NCI-H226 (cell line): Measurements from ENCODE around the gene C14orf180.

Experiments
- DNase-seq: peaks from one replicate; pipeline ENCODE4 v3.0.0-alpha.2; 2015

C14orf180 gene

DNA sequence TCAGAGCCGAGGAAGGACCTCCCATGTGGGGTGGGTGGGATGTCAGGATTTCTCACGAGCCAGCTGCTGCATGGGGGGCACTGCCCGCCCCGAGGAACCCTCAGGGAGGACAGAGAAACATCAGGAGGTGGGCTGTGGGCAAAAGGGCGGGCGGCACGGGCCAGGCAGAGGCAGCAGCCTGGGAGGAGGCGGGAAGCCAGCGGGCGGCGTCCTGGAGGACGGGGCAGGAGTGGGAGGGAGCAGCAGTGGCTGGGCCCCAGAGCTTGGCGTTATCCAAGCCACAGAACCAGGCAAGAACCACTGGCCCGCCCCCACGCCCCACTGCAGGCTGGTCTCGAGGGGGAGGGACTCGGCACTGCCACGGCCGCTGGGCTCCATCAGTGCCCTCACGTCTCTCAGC, 2.4 kb downstream of the C14orf180 start:
- DNase-seq = no peak

DNA sequence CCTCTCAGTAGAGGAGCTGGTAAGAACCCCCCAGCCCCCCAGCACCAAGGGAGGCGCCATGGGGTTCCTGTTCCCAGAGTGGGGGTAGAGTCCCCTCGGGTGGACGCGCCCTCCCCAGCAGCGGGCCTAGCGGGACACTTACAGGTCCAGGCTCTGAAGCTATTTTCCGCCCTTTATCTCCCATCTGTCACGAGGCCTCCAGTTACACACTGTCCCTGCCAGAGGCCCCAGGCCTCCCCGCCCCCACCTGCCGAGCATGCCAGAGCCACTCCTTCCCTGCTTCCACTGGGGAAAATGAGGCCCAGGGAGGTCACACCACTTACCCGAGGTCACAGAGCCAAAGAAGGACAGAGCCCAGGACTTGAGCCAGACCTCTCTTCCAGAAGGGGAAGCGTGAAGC, 3.1 kb downstream of the C14orf180 start:
- DNase-seq = no peak

DNA sequence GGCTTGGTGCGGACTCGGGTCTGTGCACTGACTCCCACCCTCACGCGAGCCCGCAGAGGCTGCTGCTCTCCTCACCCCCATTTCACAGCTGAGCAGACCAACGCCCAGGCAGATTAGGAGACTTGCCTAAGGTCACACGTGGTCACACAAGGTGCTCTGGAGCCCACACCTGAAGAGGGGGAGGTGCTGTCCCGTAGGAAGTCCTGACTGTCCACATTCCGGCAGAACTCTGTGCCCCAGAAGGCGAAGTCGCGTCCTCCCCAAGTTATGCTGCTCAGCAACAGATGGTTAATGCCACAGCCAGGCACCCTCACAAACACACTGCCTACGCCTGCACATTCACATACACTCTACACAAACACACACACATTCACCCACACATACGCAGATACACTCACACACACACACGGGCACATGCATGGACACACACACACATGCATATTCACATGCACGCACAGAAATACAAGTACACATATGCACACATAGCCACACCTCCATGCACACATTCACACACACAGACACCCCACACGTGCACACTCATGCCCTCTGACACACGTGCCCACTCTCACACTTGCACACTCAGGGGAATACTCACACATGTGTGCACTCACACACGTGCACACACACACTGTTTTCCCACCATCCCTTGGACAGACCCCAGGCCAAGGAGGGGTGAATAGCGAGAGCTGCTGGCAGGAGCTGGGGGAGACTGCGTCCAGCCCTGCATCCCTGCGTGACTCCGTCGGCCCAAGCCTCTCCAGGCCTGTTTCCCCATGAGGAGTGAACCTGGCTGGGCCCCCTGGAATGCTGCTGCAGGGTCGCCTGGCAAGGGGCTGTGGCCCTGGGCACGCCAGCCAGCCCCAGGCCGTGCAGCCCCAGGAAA, 4.1 kb downstream of the C14orf180 start:
- DNase-seq = no peak

DNA sequence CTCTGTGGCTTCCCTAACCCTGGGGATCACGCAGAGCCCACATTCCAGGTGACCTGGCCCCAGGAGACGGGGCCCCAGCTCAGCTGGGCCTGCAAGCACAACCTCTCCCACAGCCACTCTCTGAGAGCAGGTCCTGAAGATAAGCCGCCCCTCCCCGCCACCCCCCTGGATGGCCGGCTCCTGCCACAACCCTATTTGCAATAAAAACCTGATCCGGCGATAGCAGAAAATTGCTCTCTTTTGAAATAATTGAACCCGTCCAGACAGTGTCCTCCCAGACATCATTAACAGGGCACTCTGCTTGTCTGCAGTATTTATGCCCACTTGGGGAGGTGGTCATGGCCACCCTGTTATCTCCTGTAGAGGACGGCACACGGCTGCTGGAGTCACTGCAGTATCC, 5.0 kb downstream of the C14orf180 start:
- DNase-seq = no peak

DNA sequence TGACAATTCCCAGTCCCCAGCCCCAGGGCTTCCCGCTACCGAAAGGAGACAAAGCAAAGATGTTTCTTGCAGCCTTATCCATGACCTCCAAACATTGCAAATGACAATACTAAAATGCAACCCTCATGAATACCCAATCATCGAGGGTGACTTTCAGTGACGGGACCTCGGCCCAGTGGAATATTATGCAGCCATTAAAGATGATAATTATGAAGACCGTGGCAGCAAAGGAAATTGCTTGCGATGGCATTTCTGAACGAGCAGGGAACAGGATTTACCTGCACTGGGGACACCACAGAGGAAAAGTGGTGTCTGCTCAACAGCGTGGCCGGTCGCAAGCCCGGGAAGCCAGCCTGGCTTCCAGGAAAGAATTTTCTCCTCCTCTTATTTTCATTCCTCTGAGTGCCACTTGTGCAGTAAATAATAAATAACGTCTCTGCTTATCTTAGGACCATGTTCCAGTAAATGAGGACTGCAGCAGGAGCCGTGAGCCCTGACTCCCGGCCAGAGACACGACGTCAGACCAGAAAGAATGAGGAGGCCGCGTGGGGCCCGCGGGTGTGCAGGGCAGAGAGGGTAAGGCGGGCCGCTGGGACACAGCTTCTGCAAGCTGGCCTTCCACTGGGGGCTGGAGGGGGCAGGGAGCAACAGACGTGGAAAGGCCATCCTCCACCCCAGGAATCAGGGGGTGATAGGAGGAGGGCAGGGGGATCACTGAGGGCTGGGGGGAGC, 6.6 kb downstream of the C14orf180 start:
- no peak for DNase-seq

DNA sequence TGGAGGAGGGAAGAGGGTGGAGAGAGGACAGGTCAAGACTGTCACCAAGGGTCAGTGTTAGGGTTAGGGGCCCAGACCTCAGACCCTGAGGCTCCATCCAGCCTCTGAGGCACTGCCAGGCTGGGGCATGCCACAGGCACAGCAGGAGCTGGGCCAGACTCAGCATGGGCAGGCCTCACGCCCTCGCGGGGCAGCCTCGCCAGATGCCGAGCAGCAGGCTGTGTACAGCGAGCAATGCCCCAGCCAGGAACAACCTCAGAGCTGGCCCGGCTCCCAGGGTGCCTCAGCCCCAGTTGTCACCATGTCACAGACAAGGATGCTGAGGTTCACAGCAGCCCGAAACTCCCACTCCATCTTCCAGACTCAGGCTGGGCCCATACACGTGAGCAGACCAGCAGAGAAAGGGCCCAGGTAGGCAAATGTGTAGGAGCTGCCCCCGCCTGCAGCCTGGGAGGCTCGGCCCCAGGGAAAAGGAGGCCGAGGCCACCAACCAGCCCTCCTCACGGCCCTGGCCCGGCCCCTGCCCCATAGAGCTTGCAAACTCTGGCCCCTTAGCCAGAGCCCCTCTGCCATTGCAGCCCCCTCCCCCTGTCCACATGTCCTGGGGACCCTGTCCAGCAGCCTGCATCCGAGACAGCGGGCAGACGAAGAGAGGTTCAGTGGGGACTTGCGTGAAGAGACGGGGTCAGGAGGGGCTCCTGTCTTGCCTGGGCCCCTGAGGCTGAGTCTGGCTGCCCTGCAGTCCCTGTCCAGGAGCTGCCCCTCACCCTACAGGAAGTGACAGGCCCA, 7.5 kb downstream of the C14orf180 start:
- no peak for DNase-seq

DNA sequence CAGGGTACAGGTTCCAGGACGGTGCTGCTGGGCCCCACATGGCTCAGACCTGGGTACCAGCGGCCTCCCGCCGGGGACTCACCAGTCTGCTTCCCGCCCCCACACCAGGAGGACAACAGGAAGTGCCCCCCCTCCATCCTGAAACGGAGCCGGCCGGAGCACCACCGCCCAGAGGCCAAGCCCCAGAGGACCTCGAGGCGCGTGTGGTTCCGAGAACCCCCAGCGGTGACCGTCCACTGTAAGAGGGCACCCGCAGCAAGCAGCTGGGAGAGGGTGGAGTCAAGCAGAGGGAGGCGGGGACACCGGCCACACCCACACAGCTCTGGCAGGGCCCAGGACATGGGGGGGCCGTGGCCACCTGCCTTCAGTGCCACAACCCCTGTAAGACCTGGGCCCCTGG, 8.1 kb downstream of the C14orf180 start:
- DNase-seq = no peak

DNA sequence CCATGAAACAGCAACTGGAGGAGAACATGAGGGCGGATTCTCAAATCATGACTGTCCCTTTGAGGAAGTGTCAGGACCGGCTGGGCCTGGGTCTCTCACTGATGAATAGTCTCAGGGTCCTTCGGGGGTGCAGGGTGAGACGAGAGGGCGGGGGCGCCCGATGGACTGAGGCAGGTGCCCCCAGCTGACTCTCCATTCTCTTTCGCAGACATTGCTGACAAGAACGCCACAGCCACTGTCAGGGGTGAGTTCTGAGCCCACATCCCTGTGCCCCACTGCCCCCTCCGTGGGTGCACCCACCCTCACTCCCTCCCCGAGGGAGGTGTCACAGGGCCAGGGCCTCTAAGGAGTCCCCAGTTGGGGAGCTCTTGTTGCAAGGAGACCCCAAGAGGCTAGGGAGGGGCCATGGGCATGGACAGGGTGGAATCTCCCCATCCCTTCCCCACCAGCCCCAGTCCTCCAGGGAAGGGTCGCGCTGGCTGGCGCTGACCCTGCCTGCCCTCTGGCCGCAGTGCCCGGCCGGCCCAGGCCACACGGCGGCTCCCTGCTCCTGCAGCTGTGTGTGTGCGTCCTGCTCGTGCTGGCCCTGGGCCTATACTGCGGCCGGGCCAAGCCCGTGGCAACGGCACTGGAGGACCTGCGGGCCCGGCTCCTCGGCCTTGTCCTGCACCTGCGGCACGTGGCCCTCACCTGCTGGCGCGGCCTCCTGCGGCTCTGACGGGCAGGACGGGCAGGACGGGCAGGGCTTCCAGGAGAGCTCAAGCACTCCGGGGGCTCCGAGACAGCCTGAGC, 8.7 kb downstream of the C14orf180 start:
- DNase-seq = no peak

DNA sequence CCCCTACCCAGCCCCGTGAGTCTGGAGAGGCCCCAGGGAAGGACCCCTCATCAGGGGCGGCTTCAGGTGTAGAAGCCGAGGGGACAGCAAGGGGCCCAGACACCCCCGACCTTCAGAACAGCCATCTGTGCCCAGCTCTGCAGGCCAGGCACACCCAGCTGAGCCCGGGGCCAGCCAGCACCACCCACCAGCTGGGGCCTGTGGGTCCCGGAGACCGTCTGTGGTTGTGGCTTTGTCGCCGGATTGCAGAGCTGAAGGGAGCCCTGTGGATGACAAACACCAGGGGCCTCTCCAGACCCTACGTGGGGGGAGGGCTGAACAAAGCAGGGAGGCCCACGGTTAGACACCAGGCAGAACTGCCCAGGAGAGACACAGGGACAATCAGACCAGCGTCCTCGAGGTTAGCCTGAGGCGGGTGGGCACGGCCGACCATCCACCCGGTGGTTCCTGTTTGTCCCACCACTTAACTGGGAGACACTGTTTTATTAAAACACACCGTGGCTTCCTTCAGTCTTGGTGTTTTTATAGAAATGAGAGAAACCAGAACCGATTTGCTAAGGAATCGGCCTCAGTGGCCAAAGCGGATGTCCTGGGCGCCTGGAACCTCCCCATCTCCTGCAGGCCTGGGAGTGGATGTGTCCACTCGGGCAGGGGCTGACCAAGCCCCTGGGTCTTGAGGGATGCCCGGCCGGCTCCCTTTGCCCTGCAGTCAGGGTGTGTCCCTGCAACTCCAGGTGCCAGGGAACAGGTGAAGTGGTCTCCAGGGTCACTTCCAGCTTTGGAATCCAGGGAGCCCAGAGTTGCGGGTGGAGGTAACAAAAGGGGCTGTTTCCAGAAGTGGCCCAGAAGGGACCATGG, 10.0 kb downstream of the C14orf180 start:
- DNase-seq = no peak

DNA sequence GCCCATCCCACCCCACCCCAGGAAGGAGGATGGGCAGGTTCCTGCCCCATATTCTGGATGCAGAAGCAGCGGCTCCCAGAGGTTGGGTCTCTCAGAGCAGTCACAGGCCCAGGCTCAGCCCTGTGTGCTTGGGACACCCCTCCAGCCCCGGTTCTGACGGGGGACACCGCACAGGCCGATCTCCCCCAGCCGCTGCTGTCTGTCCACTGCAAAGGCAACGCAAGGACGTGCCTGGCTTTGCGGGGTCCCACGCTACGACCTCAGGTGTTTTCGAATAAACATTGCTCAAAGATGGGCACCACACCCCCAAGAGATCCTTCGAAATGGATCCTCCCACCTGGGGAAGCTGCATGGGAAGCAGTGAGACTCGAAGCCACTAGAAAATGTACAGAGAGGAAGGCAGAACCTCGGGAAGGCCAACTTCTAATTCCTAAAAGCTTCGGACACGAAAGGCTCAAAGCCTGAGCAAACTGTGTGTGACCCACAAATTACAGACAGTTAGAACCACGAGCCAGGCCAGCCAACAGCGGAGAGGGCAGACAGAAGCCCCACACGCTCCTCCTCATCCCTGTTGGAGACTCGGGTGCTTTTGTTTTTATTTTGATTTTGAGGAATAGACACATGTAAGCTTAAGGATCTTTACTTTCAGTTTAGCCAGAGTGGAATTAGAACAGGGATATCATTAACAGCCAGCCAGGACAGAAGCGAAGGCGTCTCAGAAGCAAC, 10.8 kb downstream of the C14orf180 start:
- no peak for DNase-seq

DNA sequence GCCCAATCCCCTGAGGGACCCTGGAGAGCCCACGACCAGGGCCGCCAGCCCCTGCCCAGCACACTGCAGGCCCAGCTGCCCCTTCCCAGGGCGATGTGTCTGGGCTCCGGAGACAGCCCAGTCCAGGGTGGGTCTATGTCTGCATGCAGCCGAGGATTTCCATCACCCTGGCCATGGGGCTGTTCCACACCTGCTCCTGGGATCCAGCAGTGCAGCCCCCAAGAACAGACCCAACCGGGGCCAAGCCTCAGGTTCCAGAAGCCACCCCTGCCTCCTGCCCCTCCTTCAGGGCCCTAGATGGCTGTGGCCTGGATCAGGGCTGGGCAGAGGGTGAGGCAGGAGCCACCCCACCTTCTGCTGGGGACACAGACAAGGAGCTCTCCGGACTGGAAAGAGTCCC, 11.5 kb downstream of the C14orf180 start:
- no peak for DNase-seq

DNA sequence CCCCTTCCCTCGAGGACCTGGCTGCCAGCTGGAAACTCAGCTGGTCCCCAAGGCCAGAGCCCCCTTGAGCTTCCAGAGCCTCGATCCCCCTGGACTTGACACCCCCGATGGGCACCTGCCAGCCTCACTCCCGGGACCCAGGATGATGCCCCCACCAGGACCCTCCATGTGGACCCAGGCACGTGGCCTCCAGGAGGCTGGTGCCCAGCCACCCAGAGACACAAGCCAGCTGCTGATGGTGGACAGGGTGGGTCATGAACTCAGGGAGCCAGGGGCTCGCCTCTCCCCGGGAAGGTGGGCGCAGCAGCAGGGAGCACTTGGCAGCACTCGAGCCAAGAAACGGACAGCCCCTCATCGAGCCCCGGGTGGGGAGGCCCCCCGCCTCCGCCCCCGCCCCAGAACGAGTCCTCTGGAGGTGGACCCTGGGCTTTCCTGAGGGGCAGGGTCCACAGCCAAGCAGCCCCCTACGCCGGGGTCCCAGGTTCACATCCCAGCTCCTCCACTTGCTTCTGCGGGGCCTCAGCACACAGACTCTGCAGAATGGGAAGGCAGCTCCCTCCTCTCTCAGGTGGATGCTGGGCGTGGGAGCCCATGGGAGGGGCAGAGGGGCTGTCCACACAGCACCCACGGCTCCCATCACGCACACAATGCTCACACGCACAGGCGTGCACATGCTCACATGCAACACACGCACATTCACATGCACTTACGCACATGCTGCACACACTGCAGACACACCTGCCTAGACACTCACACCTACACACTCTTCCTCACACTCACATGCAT, 12.1 kb downstream of the C14orf180 start:
- no peak for DNase-seq

DNA sequence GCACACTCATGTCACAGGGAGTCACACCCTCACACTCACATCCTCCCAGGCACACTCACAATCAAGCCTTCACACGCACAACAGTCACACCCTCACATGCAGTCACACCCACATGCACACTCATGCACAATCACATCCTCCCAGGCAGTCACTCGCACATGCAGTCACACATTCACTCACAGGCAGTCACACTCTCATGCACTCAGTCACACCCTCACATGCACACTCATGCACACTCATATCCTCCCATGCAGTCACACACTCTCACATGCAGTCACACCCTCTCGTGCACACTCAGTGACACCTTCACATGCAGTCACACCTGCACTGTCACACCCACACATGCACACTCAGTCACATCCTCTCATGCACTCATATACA, 12.7 kb downstream of the C14orf180 start:
- no peak for DNase-seq

DNA sequence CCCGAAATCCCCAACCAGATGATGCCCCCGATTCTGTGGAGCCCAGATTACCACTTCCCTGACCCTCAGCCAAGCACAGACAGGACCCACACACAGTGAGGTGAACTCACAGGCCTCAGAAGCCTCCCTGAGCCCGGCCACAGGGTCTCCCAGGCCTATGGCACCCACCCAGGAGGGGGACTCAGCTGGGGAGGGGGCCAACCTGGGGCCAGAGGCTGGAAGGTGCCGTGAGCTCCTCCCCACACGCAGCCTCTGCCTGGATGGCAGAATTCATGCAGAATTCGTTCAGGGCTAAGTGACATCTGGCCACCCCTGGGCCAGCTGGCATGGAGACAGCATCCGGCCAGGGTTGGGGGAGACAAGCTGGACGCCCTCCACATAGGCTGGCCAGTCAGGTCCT, 13.2 kb downstream of the C14orf180 start:
- no peak for DNase-seq

DNA sequence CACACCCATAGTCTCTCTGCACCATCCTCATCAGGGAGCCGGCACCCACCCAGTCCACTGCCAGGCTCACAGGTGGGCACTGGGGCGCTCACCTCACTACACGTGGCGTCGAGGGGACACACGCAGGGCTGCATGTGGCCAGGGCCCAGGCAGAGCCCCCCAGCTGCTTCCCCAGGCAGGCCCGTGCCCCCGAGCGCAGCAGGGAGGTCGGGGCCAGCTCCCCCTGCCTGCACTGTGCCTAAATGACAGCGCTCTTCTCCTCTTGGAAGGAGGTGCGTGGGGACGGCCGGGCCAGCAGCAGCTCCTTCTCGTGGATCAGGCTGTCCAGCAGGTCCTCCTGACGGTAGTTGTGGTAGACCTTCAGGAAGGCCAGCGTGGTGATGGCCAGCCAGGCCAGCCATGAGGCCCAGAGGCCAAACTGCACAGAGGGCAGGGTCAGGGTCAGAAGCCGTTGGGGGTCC, 13.7 kb downstream of the C14orf180 start:
- no peak for DNase-seq

DNA sequence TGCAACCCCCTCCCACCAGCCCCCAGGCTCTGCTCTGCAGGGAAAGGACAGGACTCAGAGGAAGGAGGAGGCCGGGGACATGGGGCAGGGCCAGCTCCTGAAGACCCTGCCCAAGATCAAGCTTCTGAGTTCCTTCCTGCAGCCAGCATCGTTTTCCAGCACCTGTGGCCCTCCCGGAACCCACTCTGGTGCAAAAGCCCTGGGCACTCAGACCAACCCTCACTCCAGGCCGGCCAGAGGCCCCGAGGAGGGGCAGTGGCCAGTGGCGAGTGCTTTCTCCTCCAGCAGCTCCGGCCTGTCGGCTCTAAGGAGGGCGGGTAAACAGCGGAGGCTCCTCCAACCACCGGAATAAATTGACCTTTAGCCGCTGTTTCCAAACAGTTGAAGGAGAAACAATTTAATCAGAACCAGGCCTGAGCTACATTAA, 14.2 kb downstream of the C14orf180 start:
- no peak for DNase-seq

DNA sequence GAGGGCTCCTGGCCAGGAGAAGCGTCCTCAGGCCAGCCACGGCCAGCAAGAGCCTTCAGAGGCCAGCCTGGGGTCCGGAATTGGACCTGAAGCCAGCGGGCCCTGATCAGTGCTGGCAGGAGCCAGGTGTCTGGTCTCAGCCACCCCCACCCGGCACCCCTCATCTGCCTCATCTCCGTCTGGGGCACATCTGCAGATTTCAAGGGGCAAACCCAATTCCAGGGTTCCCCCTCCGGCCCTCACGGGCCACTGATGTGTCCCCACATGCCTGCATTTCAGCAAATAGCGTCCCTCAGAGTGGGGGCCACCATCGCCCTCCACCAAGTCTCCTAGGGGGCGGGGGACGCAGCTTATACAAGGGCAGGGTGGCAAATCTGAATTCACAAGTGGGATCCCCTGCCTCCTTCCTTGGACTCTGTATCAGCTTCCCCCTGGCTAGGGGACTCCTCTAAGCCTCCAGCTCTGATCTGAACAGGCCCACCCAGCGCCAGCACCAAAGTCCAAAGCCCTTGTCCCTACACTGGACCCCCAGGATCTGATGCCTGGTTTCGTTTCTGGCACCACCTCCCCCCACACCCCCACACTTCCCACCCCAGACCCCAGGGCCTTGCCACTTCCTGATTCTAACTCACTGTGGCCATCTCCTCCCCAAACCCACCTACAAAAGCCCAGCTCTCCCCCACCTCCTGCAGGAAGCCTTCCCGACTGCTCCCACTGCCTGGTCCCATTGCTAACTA, 14.9 kb downstream of the C14orf180 start:
- no peak for DNase-seq

DNA sequence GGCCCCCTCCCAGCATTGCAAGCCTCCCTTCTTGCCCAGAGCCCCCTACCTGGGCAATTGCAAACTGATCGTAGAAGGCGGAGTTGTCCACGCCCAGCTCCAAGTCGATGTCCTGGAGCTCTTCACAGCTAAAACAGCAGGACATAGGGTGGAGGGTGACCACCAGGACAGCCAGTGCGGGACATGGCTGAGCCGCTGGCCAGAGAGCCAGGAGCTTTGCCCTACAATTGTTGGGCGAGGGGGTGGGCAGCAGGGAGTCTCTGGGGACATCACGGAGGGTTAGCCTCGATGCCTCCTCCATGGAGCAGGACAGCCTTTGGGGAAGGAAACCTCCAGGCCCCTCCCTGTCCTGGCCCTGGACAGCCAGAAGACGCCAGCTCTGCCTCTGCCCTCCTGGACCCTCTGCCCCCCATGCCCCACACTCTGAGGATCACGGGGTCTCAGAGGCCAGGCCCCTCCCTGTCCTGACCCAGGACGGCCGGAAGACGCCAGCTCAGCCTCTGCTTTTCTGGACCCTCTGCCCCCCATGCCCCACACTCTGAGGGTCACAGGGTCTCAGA, 15.6 kb downstream of the C14orf180 start:
- DNase-seq = no peak

DNA sequence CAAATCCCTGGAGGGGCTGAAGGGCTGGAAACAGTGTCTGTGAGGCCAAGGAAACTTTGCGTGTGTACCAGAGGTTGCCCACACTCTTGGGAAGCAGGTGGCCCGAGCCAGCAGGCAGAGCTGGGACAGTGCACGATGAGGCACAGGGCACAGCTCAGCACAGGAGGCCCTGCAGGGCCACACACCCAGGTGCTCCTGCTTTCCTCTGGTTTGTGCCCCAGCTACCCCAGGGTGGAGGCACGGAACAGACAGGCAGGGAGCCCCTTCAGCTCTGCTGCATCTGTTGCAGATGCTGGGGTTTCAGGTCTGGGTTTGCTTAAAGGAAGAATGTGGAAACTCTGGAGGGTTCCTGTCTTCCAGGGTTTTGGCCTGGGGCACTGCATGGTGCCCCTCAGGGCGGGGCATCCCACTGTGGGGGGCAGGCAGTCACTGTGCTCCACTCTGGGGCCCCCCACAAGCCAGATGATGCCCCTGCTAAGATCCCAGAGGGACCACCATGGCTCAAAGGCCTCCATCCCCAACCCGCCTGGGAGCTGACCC, 16.4 kb downstream of the C14orf180 start:
- no peak for DNase-seq
